Breast epithelium (tissue), 4 donors: ENCODE measurements around the gene FMN1. TPM values are rescaled to one million over a fixed set of nuclear protein-coding genes. Genes with fewer than 3 reads are reported as not detected.

ENCODE experiments used
- DNase-seq, 2 donors: peaks; one replicate each; pipeline ENCODE4 v3.0.0-alpha.2; 2019; ENCODE audit warnings: low spot score in 2 of 2
- H3K27ac ChIP-seq, 2 donors: fragments of 200-600 bp; sonication (generic) in 1 of 2; one replicate each; pipeline ENCODE4 v1.5.1; 2016 to 2019; ENCODE audit warnings: mild to moderate bottlenecking in 1 of 2
- H3K27me3 ChIP-seq, 2 donors: fragments of 200-600 bp; sonication (generic) in 1 of 2; one replicate each; pipeline versions ENCODE4 v1.5.1 to v1.6.0; 2017 to 2019; ENCODE audit warnings: control low read depth in 1 of 2, mild to moderate bottlenecking in 1 of 2
- H3K36me3 ChIP-seq: fragments of 200-600 bp; one replicate; pipeline ENCODE4 v1.5.1; 2019
- H3K4me1 ChIP-seq, 2 donors: fragments of 200-600 bp; sonication (generic); one replicate each; pipeline ENCODE4 v1.5.1; 2016 to 2019; ENCODE audit warnings: control low read depth in 1 of 2
- H3K4me3 ChIP-seq, 3 donors: fragments of 200-600 bp; sonication (generic); 1 replicate in 2 of 3; 2 replicates in 1 of 3; pipeline ENCODE4 v1.5.1; 2016 to 2019; ENCODE audit warnings: mild to moderate bottlenecking in 3 of 3, moderate library complexity in 2 of 3
- H3K9me3 ChIP-seq, 2 donors: fragments of 200-600 bp; sonication (generic) in 1 of 2; one replicate each; pipeline ENCODE4 v1.5.1; 2016 to 2019; ENCODE audit warnings: control low read depth in 1 of 2
- CTCF ChIP-seq, 3 donors: fragments of 450-650 bp; IDR thresholded peaks; one replicate each; pipeline ENCODE4 v1.5.1; 2016 to 2017; ENCODE audit warnings: antibody characterized with exemption in 3 of 3, mild to moderate bottlenecking in 3 of 3, moderate library complexity in 3 of 3
- POLR2A ChIP-seq: fragments of 450-650 bp; IDR thresholded peaks from one replicate; pipeline ENCODE4 v1.6.1; 2016; ENCODE audit warnings: antibody characterized with exemption, mild to moderate bottlenecking, moderate library complexity
- POLR2AphosphoS5 ChIP-seq, 3 donors: sonication (generic); formaldehyde crosslinking; IDR thresholded peaks; one replicate each; pipeline ENCODE4 v1.6.1; 2017; ENCODE audit warnings: antibody characterized with exemption in 3 of 3
- intact Hi-C: fragments of 100-400 bp; cut with DNase I; formaldehyde crosslinking; loops from one replicate; pipeline ENCODE4 v1.15.1; 2023; ENCODE audit warnings: low total_unique reads
- total RNA-seq, 3 donors: library from RNA; depleted of rRNA; stranded (reverse); fragments of >200 nt; gene quantifications; one replicate each; pipeline ENCODE4 v1.1.0, GENCODE V29; 2016

Gene FMN1
- total RNA-seq, 3 donors from 2014 or later: 33.1 to 56.8 (median 50.7) TPM

GRCh38 chr15:32869776-32870175 lies 324.7 kb downstream of the FMN1 start:
- DNase-seq: no peak
- Histone ChIP-seq H3K27ac (no peak overlapping the region), H3K36me3 (no peaks in the 10 kb centered on the region), H3K4me1 (no peaks in the 10 kb centered on the region), H3K9me3 (no peaks in the 10 kb centered on the region), H3K27me3 (no peaks in the 10 kb centered on the region), H3K4me3 (no peak overlapping the region)
- TF ChIP-seq CTCF (IDR thresholded peaks at IDR 0.05) (no peak), POLR2AphosphoS5 (IDR thresholded peaks at IDR 0.05) (no peak), POLR2A (no peak)
- intact Hi-C loops: loop anchor here (2.0 kb wide), 1 partner anchor 31 kb away; no protein-coding TSS in a partner anchor

- Histone ChIP-seq H3K4me1 (no peaks in the 10 kb centered on the region), H3K9me3 (no peaks in the 10 kb centered on the region), H3K27ac (no peak overlapping the region), H3K36me3 (no peaks in the 10 kb centered on the region), H3K4me3 (no peak overlapping the region), H3K27me3 (no peaks in the 10 kb centered on the region)
- intact Hi-C loops: no loop called here
- TF ChIP-seq POLR2AphosphoS5 (IDR thresholded peaks at IDR 0.05): no peak
- TF ChIP-seq CTCF (IDR thresholded peaks at IDR 0.05): no peak
- no peak for TF ChIP-seq POLR2A
- no peak for DNase-seq
Observed at GRCh38 chr15:32867313-32867626, 327.2 kb downstream of the FMN1 start.

- Histone ChIP-seq H3K4me3 (no peak overlapping the region), H3K4me1 (no peaks in the 10 kb centered on the region), H3K27me3 (no peaks in the 10 kb centered on the region), H3K9me3 (no peaks in the 10 kb centered on the region), H3K27ac (no peak overlapping the region), H3K36me3 (no peaks in the 10 kb centered on the region)
- TF ChIP-seq POLR2AphosphoS5 (IDR thresholded peaks at IDR 0.05) (no peak), POLR2A (no peak), CTCF (IDR thresholded peaks at IDR 0.05) (no peak)
- intact Hi-C loops: no loop called here
- no peak for DNase-seq
Observed at GRCh38 chr15:32866454-32867312, 327.8 kb downstream of the FMN1 start.

- no peaks in the 10 kb centered on the region for H3K9me3 ChIP-seq
- H3K27me3 ChIP-seq: no peaks in the 10 kb centered on the region
- TF ChIP-seq CTCF (IDR thresholded peaks at IDR 0.05) (no peak), POLR2A (no peak)
- no peak for DNase-seq
- H3K4me3 ChIP-seq: no peak overlapping the region
- no peak overlapping the region for H3K27ac ChIP-seq
- H3K4me1 ChIP-seq: no peaks in the 10 kb centered on the region
- no peaks in the 10 kb centered on the region for H3K36me3 ChIP-seq
- intact Hi-C loops: no loop called here
Observed at GRCh38 chr15:32864841-32865240, 329.7 kb downstream of the FMN1 start.

- intact Hi-C loops: no loop called here
- Histone ChIP-seq H3K27ac (no peak overlapping the region), H3K4me1 (no peaks in the 10 kb centered on the region), H3K4me3 (no peak overlapping the region), H3K9me3 (no peaks in the 10 kb centered on the region), H3K36me3 (no peaks in the 10 kb centered on the region), H3K27me3 (no peaks in the 10 kb centered on the region)
- TF ChIP-seq CTCF (IDR thresholded peaks at IDR 0.05) (no peak), POLR2AphosphoS5 (IDR thresholded peaks at IDR 0.05) (no peak), POLR2A (no peak)
- DNase-seq: no peak
Observed at GRCh38 chr15:32864051-32864450, 330.5 kb downstream of the FMN1 start.
